RPMI8226 (cell line): Measurements from ENCODE around the gene FZD7.

ENCODE experiments used
- DNase-seq: peaks from one replicate; pipeline ENCODE4 v3.0.0-alpha.2; 2015

FZD7 gene

DNA sequence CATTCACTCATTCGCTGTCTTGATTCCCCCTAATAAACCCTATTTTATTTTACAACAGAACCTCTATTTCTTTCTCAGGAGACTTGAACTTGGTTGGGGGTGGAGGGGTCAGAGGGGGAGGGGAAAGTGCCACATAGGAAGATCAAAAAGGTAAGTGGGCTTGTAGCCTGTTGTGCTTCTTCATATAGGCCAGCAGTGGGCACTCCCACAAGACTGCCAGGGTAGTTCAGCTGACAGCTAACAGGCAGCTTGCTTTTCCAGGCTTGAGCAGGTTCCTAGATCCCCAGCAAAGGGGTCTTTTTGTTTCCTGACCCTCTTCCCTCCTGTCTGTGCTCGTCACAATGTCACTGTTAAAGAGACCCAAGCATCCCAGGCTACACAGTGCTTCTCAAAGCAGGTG, 38.6 kb downstream of the FZD7 start:
- DNase-seq = no peak

DNA sequence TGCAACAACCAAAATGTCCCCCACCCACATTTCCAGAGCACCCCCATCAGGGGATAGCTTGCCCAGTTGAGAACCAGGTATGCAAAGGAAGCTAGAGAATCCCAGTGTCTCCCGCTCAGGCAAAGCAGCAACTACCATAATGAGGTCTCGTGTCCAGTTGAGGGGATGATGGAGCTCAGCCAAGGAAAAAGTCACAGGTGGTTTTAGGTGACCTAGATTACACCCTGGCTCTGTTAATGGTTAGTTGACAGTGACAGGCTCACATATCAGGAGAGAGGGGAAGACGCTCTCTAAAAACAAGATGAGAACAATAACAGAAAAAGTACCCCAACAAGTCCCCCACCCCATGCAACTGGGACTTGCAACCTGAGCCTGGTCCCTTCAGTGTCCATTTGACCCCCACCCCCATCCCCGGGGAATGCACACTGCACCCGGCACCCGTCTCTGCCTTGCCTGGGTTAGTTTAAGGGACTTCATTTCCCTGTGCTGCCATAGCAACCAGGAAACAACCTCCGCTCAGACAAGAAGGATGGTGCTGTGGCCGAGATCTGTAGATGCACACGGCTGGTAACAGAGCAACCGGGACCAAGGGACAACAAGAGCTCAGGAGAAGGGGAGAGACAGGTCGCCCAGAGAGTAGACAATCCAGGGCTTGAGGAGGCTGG, 39.2 kb downstream of the FZD7 start, which contains the start of gene KIAA2012:
KIAA2012 (plus strand) TSS at position 519 of the 665 bp plus-strand sequence. CDS start 373 bp downstream, outside the sequence.
- DNase-seq = no peak

DNA sequence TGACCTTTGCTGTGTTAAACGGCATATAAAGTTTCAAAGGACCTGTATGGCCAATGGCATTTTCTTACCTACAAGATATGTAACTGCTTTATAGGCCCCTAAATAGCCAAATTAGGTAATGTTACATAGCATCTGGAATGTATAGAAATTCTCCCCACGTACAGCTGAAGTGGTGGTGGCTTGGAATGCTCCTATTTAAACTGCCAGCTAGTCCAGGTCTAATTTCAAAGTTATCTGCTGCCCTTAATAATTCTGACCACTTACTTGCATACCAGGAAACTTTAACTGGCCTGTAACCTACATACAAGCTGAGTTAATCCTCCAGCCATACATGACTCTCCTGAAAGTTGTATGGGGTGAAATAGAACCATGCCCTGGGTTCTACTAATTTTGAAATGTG, 40.7 kb downstream of the FZD7 start:
- no peak for DNase-seq

DNA sequence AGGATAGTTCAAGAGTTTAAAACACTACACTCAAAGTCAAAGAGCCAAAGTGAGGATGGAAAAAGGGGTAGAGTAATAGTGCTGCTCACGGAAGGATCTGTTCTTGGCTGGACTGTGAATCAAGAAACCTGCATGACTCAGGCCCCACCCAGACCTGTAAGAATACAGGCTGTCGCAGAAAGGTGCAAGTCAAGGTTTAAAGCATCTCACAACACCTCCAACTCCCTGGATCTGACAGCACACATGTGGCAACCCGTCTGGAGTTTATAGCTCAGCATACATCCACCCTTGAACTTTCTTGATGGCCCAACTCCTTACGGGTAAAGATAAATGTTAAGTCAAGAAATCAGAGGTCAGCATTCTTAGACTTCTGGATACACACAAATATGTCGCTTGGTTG, 45.7 kb downstream of the FZD7 start:
- DNase-seq = no peak

DNA sequence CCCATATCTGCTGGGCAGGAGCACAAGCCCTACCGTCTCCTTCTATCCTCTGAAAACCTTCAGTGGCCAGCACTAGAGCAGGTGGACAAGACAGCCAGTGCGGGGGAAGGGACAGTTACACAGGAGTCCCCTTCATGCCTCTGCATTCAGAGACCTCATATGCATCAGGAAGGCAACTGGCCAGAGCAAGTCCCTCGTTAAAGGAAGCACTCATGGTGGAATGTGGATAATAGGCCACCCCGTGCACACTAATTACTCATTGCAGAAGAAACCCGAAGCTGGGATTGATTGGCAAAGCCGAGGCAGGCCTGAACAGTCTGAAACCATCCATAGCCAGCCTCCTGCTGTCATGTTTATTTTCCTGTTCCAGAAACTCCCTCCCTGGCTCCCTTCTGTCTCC, 50.6 kb downstream of the FZD7 start:
- no peak for DNase-seq
